HG03469 (cell line): ENCODE results near the gene GUCY1B1.

ENCODE experiments used
- ATAC-seq: cut with Tn5 transposase; IDR thresholded peaks from one replicate; pipeline ENCODE4 v1.9.1; 2021; ENCODE audit warnings: mild to moderate bottlenecking, moderate library complexity, moderate number of reproducible peaks; ENCODE audit not compliant: unreplicated experiment

GUCY1B1 gene

DNA sequence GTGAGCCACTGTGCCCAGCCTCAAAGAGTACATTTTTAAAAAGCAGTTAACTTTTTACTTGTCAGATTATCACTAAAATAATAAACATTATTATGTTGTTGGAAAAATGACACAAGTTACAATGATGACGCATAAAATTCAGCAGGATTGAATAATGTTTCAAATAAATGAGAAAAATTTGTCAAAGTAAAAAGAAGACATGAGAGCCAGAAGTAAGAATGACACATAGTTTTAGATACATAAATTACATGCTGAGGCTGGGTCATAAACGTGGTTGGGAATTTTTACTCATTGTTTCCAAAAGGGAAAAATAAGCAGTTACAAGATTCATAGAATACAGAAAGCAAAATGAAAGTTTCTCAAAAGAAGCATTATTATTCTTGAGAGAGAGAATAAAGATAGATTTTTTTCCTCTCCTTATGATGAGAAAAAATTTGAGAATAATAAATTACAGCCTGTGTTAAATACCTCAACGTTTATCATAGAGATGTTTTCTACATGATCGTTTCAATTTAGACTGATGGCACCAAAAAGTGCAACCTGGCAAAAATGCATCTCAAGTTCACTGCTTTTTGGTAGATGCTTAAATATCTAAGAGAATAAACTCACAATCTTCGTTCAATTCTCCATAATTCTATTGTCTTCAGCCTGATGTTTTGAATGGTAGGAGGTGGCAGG lies 40.4 kb downstream of the GUCY1B1 start:
- no peak for ATAC-seq

DNA sequence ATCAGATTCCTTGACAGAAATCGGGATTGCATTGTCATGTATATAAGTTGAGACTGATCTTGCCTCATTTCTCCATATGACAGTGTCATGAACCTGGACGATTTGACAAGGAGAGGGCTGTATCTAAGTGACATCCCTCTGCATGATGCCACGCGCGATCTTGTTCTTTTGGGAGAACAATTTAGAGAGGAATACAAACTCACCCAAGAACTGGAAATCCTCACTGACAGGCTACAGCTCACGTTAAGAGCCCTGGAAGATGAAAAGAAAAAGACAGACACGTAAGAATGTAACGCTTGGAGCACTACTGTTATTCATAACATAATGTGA lies 40.9 kb downstream of the GUCY1B1 start:
- ATAC-seq, result no peak

GRCh38 chr4:155800685-155801343 lies 42.0 kb downstream of the GUCY1B1 start:
- ATAC-seq, result no peak

DNA sequence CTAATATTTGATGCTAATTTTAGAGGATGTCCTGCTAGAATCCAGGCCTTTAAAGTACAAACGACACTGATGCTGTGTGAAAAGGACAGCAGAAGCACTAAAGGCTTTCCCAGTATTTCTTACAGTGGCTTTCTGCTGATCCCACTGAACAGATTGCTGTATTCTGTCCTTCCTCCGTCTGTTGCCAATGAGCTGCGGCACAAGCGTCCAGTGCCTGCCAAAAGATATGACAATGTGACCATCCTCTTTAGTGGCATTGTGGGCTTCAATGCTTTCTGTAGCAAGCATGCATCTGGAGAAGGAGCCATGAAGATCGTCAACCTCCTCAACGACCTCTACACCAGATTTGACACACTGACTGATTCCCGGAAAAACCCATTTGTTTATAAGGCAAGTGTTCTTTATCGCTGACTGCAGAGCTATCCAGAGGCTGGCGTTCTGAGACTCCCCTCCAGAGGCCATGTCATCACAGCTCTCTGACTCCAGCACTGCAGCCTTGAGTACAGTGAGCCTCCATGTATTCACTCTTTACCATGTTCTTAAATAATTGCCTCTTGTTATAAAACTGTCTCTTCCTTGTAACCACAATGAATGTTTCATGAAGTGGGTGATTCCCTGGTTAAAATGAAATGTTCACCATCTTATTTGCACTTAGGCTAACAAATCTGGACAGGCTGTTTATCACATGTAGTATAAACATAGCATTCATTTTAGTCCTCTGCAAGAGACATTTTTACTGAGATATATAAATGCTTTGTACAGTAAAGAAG lies 43.6 kb downstream of the GUCY1B1 start:
- no peak for ATAC-seq

- no peak for ATAC-seq
Measured at GRCh38 chr4:155805016-155805415, 46.2 kb downstream of the GUCY1B1 start.

GRCh38 chr4:155807021-155807420 lies 48.2 kb downstream of the GUCY1B1 start:
- ATAC-seq, result no peak

- peak; percentile 99 for ATAC-seq
Measured at GRCh38 chr4:155809835-155810234, 51.0 kb downstream of the GUCY1B1 start.

- no peak for ATAC-seq
Measured at GRCh38 chr4:155811083-155811482, 52.3 kb downstream of the GUCY1B1 start.

DNA sequence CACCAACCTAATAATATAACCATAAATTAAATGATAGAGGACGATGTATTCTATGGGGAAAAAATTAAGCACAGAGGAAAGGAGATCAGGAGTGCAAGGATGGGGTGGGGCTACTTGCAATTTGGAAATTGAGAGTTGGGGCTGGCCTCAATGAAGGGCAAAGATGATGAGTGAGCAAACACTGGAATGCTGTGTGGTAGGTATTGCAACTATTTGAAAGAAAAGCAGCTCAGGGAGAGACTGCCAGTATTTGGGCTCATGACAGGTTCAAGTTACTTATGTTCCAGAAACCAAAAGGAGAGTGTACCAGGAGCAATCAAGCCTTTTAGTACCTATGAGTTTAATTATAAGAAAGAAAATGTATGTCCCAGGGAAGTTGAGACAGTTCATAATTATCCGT lies 59.8 kb downstream of the GUCY1B1 start:
- no peak for ATAC-seq

GRCh38 chr4:155819066-155819465 lies 60.2 kb downstream of the GUCY1B1 start:
- no peak for ATAC-seq

DNA sequence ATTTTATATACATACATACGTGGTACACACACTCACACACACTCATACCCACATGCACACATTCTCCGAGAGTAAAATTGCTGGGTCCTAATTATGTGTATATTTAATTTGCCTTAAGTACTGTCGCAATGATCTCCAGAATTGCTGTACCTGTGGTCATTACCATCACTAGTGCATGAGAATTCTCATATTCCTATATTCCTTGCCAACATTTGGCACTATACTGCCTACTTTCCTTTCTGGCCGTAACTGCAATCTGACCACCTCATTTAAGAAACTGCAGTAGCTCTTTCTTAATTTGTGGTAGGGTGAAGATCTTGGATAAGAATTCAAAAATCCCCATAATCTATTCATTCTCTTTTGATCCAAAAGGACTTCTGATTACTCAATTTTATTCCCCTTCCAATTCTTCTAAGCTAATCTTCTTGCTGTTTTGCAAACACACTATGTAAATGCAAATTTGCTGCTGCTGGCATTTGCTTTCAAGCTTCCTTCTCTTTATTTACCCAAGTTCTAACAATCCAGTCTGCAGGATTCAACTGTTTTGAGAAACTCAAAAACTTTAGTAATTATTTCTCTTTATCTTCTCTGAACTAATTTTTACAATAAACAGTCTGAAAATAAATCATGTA lies 62.2 kb downstream of the GUCY1B1 start:
- ATAC-seq, result no peak

GRCh38 chr4:155822572-155822971 lies 63.8 kb downstream of the GUCY1B1 start:
- ATAC-seq, result no peak

DNA sequence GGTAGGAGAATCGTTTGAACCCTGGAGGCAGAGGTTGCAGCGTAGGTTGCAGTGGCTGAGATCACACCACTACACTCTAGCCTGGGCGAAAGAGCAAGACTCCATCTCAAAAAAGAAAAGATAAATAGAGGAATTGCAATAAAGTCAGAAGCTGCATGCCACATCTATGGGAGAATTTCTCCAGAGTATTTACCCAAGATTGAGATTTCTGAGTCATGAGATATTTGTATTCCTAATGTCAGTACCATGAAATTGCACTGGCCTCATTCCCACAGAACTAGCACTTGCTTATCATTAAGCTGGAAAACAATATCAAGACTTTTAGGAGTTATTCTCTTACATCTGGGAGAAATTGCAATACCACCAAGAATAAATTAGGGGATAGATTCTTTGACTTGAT lies 69.8 kb downstream of the GUCY1B1 start:
- no peak for ATAC-seq

- no peak for ATAC-seq
Measured at GRCh38 chr4:155832664-155833063, 73.8 kb downstream of the GUCY1B1 start.

GRCh38 chr4:155837203-155837796 lies 78.5 kb downstream of the GUCY1B1 start:
- ATAC-seq, result no peak

DNA sequence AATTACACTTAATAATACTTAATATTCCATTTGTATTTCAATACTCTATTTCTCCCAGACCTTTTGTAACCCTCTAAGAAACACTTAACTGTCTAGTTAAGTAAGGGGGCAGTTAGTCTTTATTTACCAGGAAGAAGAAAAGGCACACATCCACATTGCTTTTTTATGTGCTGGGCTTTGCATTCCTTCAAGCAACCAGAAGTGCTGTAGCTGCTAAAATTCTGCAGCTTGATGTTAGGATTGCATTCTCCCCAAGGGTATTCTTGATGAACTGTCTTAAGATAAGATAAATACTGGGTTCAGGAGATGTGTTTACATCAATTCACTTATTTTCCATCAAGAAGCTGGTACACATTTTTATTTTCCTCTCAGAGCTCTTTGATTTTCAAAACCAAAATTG lies 83.3 kb downstream of the GUCY1B1 start:
- no peak for ATAC-seq

- ATAC-seq, result no peak
Measured at GRCh38 chr4:155846929-155847328, 88.1 kb downstream of the GUCY1B1 start.

DNA sequence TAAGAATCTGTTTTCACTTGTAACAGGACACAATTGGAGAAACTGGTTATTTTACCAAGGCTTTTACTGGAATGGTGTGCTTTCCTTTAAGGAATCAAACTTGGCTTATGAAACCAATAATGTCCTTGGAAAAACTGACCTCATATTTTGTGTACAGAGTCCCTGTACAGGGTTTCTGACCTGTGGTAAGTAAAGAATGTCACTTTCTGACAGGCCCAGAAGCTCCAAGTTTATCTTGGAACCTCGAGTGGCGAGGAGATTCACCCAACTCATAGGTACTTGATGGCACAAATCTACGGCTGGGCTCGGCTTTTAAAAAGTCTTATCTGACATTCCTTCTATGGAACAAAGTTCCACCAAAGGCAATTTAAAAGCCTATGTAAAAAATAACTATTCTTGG lies 90.2 kb downstream of the GUCY1B1 start:
- ATAC-seq, result no peak

GRCh38 chr4:155853189-155853588 lies 94.4 kb downstream of the GUCY1B1 start:
- no peak for ATAC-seq

- ATAC-seq, result no peak
Measured at GRCh38 chr4:155854582-155855226, 95.9 kb downstream of the GUCY1B1 start.

DNA sequence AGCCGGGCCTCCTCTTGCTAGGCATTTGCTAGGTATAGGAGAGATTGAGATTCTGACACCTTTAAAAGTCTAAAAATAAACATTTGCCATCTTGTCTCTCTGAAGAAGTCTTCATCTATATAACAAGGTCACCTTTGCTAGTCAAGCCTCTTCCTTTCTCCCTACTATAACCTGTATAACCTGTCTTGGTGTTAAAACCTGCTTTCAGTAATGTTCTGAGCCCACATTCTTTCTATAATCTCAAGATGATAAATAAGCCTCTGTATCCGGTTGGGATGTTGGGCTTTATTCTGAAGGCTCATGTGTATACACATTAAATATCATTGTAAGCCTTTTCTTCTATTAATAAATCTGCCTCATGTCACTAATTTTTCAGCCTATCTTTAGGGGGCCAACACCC lies 97.1 kb downstream of the GUCY1B1 start:
- ATAC-seq, result no peak
